Measurements from ENCODE around the gene TMEM59. TPM values are rescaled to one million over a fixed set of nuclear protein-coding genes. Genes with fewer than 3 reads are reported as not detected.
A peak's percentile ranks its signal among the peaks of the same experiment; 100 is the strongest.

Gene TMEM59
- total RNA-seq, 1 donor from 2014 or later = 103 TPM

- Mint-ChIP-seq H3K27me3 (ENCODE audit: low read depth) (no peaks in the 10 kb centered on the region), H3K36me3 (ENCODE audit: low read depth) (no peaks in the 10 kb centered on the region), H3K4me3 (no peak overlapping the region), H3K4me1 (peaks cover 4% of the 10 kb centered on the region), H3K27ac (ENCODE audit: unreplicated experiment) (no peak overlapping the region), H3K9me3 (no peaks in the 10 kb centered on the region)
- TF ChIP-seq CTCF (conservative IDR thresholded peaks at IDR 0.05) = no peak
- no peak for DNase-seq (ENCODE audit: low read depth, low spot score)
Observed at GRCh38 chr1:54084794-54085193, 31.8 kb upstream of the TMEM59 start.

- DNase-seq (ENCODE audit: low read depth, low spot score) = peak; percentile 69
- Mint-ChIP-seq H3K27ac (ENCODE audit: unreplicated experiment) (no peak overlapping the region), H3K27me3 (ENCODE audit: low read depth) (no peaks in the 10 kb centered on the region), H3K36me3 (ENCODE audit: low read depth) (no peaks in the 10 kb centered on the region), H3K9me3 (no peaks in the 10 kb centered on the region), H3K4me3 (no peak overlapping the region), H3K4me1 (peaks cover 4% of the 10 kb centered on the region)
- TF ChIP-seq CTCF (conservative IDR thresholded peaks at IDR 0.05) = peak; percentile 83
Observed at GRCh38 chr1:54081306-54082270, 28.6 kb upstream of the TMEM59 start.

DNA sequence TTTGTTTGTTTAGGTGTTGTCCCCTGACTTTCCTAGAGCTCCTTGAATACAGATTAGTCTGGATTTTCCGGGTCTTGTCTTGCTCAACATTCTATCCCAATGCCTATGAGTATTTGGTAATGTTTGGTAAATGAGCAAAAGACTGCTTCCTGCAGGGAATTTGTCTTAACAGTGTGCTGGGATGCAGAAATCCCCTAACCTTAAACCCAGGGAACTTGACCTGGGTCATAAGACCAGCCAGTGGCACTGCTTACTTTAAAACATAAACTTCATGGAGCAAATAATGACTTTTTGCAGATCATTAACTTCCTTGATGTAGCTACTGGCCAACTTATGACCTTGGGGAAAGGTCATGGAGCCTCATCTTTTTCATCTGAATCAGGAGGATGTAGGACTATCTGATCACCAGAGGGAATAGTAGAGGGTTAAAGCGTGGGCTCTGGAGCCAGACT lies 27.6 kb upstream of the TMEM59 start:
- Mint-ChIP-seq H3K27me3 (ENCODE audit: low read depth) (no peaks in the 10 kb centered on the region), H3K4me3 (no peak overlapping the region), H3K9me3 (no peaks in the 10 kb centered on the region), H3K36me3 (ENCODE audit: low read depth) (no peaks in the 10 kb centered on the region), H3K27ac (ENCODE audit: unreplicated experiment) (no peak overlapping the region), H3K4me1 (peaks cover 4% of the 10 kb centered on the region)
- TF ChIP-seq CTCF (conservative IDR thresholded peaks at IDR 0.05) = no peak
- no peak for DNase-seq (ENCODE audit: low read depth, low spot score)

- Mint-ChIP-seq H3K4me1 (peaks cover 4% of the 10 kb centered on the region), H3K4me3 (no peak overlapping the region), H3K36me3 (ENCODE audit: low read depth) (no peaks in the 10 kb centered on the region), H3K27me3 (ENCODE audit: low read depth) (no peaks in the 10 kb centered on the region), H3K27ac (ENCODE audit: unreplicated experiment) (no peak overlapping the region), H3K9me3 (no peaks in the 10 kb centered on the region)
- no peak for TF ChIP-seq CTCF (conservative IDR thresholded peaks at IDR 0.05)
- no peak for DNase-seq (ENCODE audit: low read depth, low spot score)
Observed at GRCh38 chr1:54077359-54077758, 24.4 kb upstream of the TMEM59 start.

DNA sequence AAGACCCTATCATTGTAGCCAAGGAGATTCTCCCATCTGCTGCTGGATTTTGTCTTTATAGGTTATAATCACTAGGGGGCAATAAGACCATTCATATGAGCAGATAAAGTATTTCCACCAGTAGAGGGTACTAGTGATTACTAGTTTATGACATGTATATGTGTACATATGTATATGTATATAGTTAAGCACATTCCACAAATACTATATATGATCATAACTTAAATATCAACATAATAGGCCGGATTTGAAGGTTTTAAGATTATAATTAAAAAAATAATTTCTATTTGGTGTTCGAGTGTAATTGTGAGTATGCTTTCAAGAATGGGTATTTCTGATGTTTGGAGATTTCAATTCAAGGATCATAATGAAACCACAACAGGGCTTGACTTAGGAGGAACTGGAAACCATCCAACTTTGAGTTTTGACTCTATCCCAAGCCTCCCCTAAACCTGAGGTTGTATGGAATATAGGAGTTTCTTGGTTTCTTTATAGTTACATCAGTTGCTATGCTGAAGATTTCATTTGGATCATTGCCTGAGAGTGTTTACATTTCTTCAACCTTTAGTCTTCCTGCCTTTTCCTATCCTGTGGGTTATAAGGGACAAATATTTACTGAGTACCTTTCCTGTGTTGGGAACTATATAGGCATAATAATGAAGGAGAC lies 17.3 kb upstream of the TMEM59 start:
- H3K27me3 Mint-ChIP-seq (ENCODE audit: low read depth) = no peaks in the 10 kb centered on the region
- DNase-seq (ENCODE audit: low read depth, low spot score) = no peak
- TF ChIP-seq CTCF (conservative IDR thresholded peaks at IDR 0.05) = peak; percentile 81
- H3K9me3 Mint-ChIP-seq = no peaks in the 10 kb centered on the region
- H3K36me3 Mint-ChIP-seq (ENCODE audit: low read depth) = peaks cover 5% of the 10 kb centered on the region
- H3K27ac Mint-ChIP-seq (ENCODE audit: unreplicated experiment) = no peak overlapping the region
- H3K4me1 Mint-ChIP-seq = no peaks in the 10 kb centered on the region
- H3K4me3 Mint-ChIP-seq = no peak overlapping the region

Measured in neural crest cell (in vitro differentiated cells).